Stimulated activated CD4-positive, alpha-beta T cell treated with anti-CD3 and anti-CD28 coated beads, TNF-alpha, amount 100 ng/mL, for 24 hours (primary cell): Measurements from ENCODE around the gene ATP5MG.
"Not testable (repeated sequence)": the region's sequence is repeated elsewhere in the genome, so short reads cannot be mapped to it uniquely, and the experiment has no call there.

ENCODE experiments used
- DNase-seq, 3 experiments: peaks; one replicate each; pipeline ENCODE4 v3.0.0-alpha.2; 2020; ENCODE audit warnings: low read depth in 3 of 3

The ATP5MG gene

GRCh38 chr11:118401151-118401879, at the start of gene ATP5MG:
Gene ATP5MG, plus strand, starts transcription at chr11:118401606. Its CDS starts 60 bp downstream, at chr11:118401666.
- peak; percentile 79 to 92 (median 90) for DNase-seq

- no peak for DNase-seq
These were observed 48.2 kb upstream of the ATP5MG start for GRCh38 chr11:118353084-118353710.

GRCh38 chr11:118358071-118358470, 43.3 kb upstream of the ATP5MG start:
- DNase-seq, result no peak

GRCh38 chr11:118359295-118359958, 42.0 kb upstream of the ATP5MG start, which contains the start of gene UBE4A:
Gene UBE4A, plus strand, starts transcription at chr11:118359600. Its CDS starts 5,481 bp downstream, at chr11:118365081.
- peak; percentile 97 to 99 (median 98) for DNase-seq

- DNase-seq, result no peak
These were observed 36.3 kb upstream of the ATP5MG start for GRCh38 chr11:118364956-118365615.

GRCh38 chr11:118366287-118366686, 35.1 kb upstream of the ATP5MG start:
- DNase-seq, result no peak

GRCh38 chr11:118370774-118371173, 30.6 kb upstream of the ATP5MG start:
- no peak for DNase-seq

GRCh38 chr11:118373263-118373662, 28.1 kb upstream of the ATP5MG start:
- DNase-seq, result no peak

- DNase-seq, result no peak
These were observed 27.5 kb upstream of the ATP5MG start for GRCh38 chr11:118373871-118374270.

GRCh38 chr11:118374729-118375128, 26.7 kb upstream of the ATP5MG start:
- no peak for DNase-seq

GRCh38 chr11:118375978-118376377, 25.4 kb upstream of the ATP5MG start:
- DNase-seq, result no peak

- DNase-seq, result no peak
These were observed 21.9 kb upstream of the ATP5MG start for GRCh38 chr11:118379497-118379896.

GRCh38 chr11:118380571-118380970, 20.8 kb upstream of the ATP5MG start:
- no peak for DNase-seq

GRCh38 chr11:118382954-118383353, 18.5 kb upstream of the ATP5MG start:
- no peak for DNase-seq

GRCh38 chr11:118383657-118384056, 17.7 kb upstream of the ATP5MG start:
- DNase-seq, result no peak

GRCh38 chr11:118396097-118396501, 5.3 kb upstream of the ATP5MG start:
- DNase-seq, result no peak

GRCh38 chr11:118397448-118397847, 4.0 kb upstream of the ATP5MG start:
- no peak for DNase-seq

GRCh38 chr11:118398791-118399559, 2.4 kb upstream of the ATP5MG start:
- peak in 1 of 3 experiments; percentile 36 for DNase-seq

GRCh38 chr11:118401880-118402590, 629 bp downstream of the ATP5MG start:
- DNase-seq, result no peak

GRCh38 chr11:118402594-118402993, 1.2 kb downstream of the ATP5MG start:
- not testable (repeated sequence) for DNase-seq
